Adrenal gland (tissue), 12 donors: ENCODE measurements around the gene CCDC149. TPM values are rescaled to one million over a fixed set of nuclear protein-coding genes. Genes with fewer than 3 reads are reported as not detected.

Experiments used
- DNase-seq, 7 donors: peaks; one replicate each; pipeline ENCODE4 v3.0.0-alpha.2; 2019 to 2020
- H3K27ac ChIP-seq, 5 donors: fragments of 200-600 bp; sonication (generic) in 4 of 5; 1 replicate in 3 of 5; 2 replicates in 2 of 5; pipeline versions ENCODE4 v1.5.1 to v1.8.0; 2016 to 2020; ENCODE audit warnings: mild to moderate bottlenecking in 1 of 5
- H3K27me3 ChIP-seq: fragments of 200-600 bp; 2 replicates; pipeline ENCODE4 v1.8.0; 2021
- H3K36me3 ChIP-seq, 2 donors: fragments of 200-600 bp; replicated peaks in 1 of 2; 1 replicate in 1 of 2; 2 replicates in 1 of 2; pipeline versions ENCODE4 v1.5.1 to v1.8.0; 2018 to 2022
- H3K4me1 ChIP-seq, 2 donors: fragments of 200-600 bp; replicated peaks in 1 of 2; 1 replicate in 1 of 2; 2 replicates in 1 of 2; pipeline versions ENCODE4 v1.5.1 to v1.8.0; 2018 to 2021
- H3K4me3 ChIP-seq, 4 donors: fragments of 200-600 bp; sonication (generic) in 3 of 4; one replicate each; pipeline ENCODE4 v1.5.1; 2016 to 2018
- H3K9me3 ChIP-seq, 3 donors: fragments of 200-600 bp; sonication (generic) in 1 of 3; replicated peaks in 1 of 3; 1 replicate in 2 of 3; 2 replicates in 1 of 3; pipeline versions ENCODE4 v1.5.1 to v1.8.0; 2016 to 2021
- CTCF ChIP-seq, 6 experiments: fragments of 450-650 bp in 4 of 6; fragments of 200-600 bp in 2 of 6; sonication (generic) in 1 of 6; IDR thresholded peaks; 1 replicate in 5 of 6; 2 replicates in 1 of 6; pipeline versions ENCODE4 v1.5.1 to v1.8.0; 2016 to 2021; ENCODE audit warnings: antibody characterized with exemption in 6 of 6, mild to moderate bottlenecking in 2 of 6, moderate library complexity in 1 of 6
- POLR2A ChIP-seq, 2 donors: fragments of 450-650 bp; IDR thresholded peaks; one replicate each; pipeline ENCODE4 v1.6.1; 2017; ENCODE audit warnings: antibody characterized with exemption in 2 of 2, mild to moderate bottlenecking in 2 of 2, moderate library complexity in 1 of 2
- WGBS, 4 donors: extraction: QIAGEN DNeasy Blood & Tissue Kit in 2 of 4; methylation state at CpG; one replicate each; pipeline versions ENCODE4 v1.1.5 to v1.1.7; 2013 to 2017; 5-methylcytosine and 5-hydroxymethylcytosine counted together
- intact Hi-C, 2 donors: fragments of 100-400 bp; cut with DNase I; formaldehyde crosslinking; loops; one replicate each; pipeline versions ENCODE4 v1.14.1 to v1.15.0; 2022 to 2023
- polyA plus RNA-seq, 3 donors: library from polyadenylated mRNA; stranded (reverse); fragments of 200-250 nt in 2 of 3; fragments of 350-450 nt in 1 of 3; fragmentation: Illumina TruSeq in 1 of 3; extraction: RNeasy Lipid Tissue Mini Kit (QIAGEN cat#74804) in 1 of 3; gene quantifications; one replicate each; pipeline ENCODE4 v1.2.3, GENCODE V29; 2013 to 2014
- total RNA-seq, 9 donors: library from RNA; depleted of rRNA in 4 of 9; stranded (reverse); fragments of >200 nt in 4 of 9; fragments of 120-200 nt in 1 of 9; fragmentation: NEBNext Ultra II Directional in 1 of 9; extraction: Animal tissue kit (Norgen Biotek cat#: 25700) in 1 of 9; gene quantifications; one replicate each; pipeline versions ENCODE4 v1.1.0 to v1.2.4, GENCODE V29; 2013 to 2023
- donor health status: healthy with polysubstance abuse.
- donor health status: Bipolar disorder and iron deficiency.
- donor health status: DM: yes; HTN: yes; CAD: no.
- donor health status: DM: no; HTN: no; CAD: no.
- donor health status: DM: no; HTN: no; CAD: no.
- donor health status: DM: yes; HTN: yes; CAD: no.

CCDC149 gene
- total and polyA plus RNA-seq, 12 donors, result 3.6 to 13.0 (median 8.4) TPM

- TF ChIP-seq CTCF (IDR thresholded peaks at IDR 0.05), result no peak
- TF ChIP-seq POLR2A (IDR thresholded peaks at IDR 0.05), result no peak
- intact Hi-C loops, result no loop called here
- no peak overlapping the region for H3K4me3 ChIP-seq
- DNase-seq, result no peak
- no peaks in the 10 kb centered on the region for H3K4me1 ChIP-seq
- no peaks in the 10 kb centered on the region for H3K9me3 ChIP-seq
- WGBS, 4 donors, result 96 to 100% (median 97%) methylated on average over 3 to 5 of the region's 5 CpGs
- no peaks in the 10 kb centered on the region for H3K36me3 ChIP-seq
- H3K27ac ChIP-seq, result no peak overlapping the region
- H3K27me3 ChIP-seq, result no peaks in the 10 kb centered on the region
These were observed 66.1 kb downstream of the CCDC149 start for GRCh38 chr4:24846716-24847115.

GRCh38 chr4:24845902-24846301 lies 66.9 kb downstream of the CCDC149 start:
- Histone ChIP-seq H3K4me3 (no peak overlapping the region), H3K27me3 (no peaks in the 10 kb centered on the region), H3K36me3 (no peaks in the 10 kb centered on the region), H3K4me1 (no peaks in the 10 kb centered on the region), H3K9me3 (no peaks in the 10 kb centered on the region), H3K27ac (no peak overlapping the region)
- DNase-seq, result no peak
- intact Hi-C loops, result no loop called here
- 91 to 99% (median 97%) methylated on average over 5 of the region's 5 CpGs for WGBS, 4 donors
- TF ChIP-seq POLR2A (IDR thresholded peaks at IDR 0.05) (no peak), CTCF (IDR thresholded peaks at IDR 0.05) (no peak)

GRCh38 chr4:24845132-24845531 lies 67.7 kb downstream of the CCDC149 start:
- H3K27ac ChIP-seq, result no peak overlapping the region
- no peak for TF ChIP-seq POLR2A (IDR thresholded peaks at IDR 0.05)
- no peak for TF ChIP-seq CTCF (IDR thresholded peaks at IDR 0.05)
- H3K27me3 ChIP-seq, result no peaks in the 10 kb centered on the region
- H3K4me1 ChIP-seq, result no peaks in the 10 kb centered on the region
- no peaks in the 10 kb centered on the region for H3K9me3 ChIP-seq
- no peak overlapping the region for H3K4me3 ChIP-seq
- H3K36me3 ChIP-seq, result no peaks in the 10 kb centered on the region
- intact Hi-C loops, result no loop called here
- 95 to 98% (median 96%) methylated on average over 8 of the region's 8 CpGs for WGBS, 4 donors
- no peak for DNase-seq

- Histone ChIP-seq H3K4me3 (no peak overlapping the region), H3K4me1 (no peaks in the 10 kb centered on the region), H3K27ac (no peak overlapping the region), H3K9me3 (no peaks in the 10 kb centered on the region), H3K36me3 (no peaks in the 10 kb centered on the region), H3K27me3 (no peaks in the 10 kb centered on the region)
- DNase-seq, result no peak
- intact Hi-C loops, result no loop called here
- TF ChIP-seq CTCF (IDR thresholded peaks at IDR 0.05) (no peak), POLR2A (IDR thresholded peaks at IDR 0.05) (no peak)
- 57 to 91% (median 76%) methylated on average over 3 of the region's 3 CpGs for WGBS, 4 donors
These were observed 69.7 kb downstream of the CCDC149 start for GRCh38 chr4:24843096-24843495.
